Liver (tissue), 9 donors: ENCODE measurements around the gene PRSS12. TPM values are rescaled to one million over a fixed set of nuclear protein-coding genes. Genes with fewer than 3 reads are reported as not detected.

Source experiments
- DNase-seq: peaks from one replicate; pipeline ENCODE4 v3.0.0-alpha.2; 2017; ENCODE audit warnings: low spot score
- H3K27ac ChIP-seq, 2 donors: one replicate each; pipeline ENCODE4 v1.7.0; 2013; ENCODE audit warnings: inconsistent platforms in 2 of 2, low read length in 2 of 2, control low read depth in 1 of 2, low read depth in 1 of 2, mild to moderate bottlenecking in 1 of 2
- H3K27me3 ChIP-seq, 4 donors: one replicate each; pipeline versions ENCODE4 v1.6.1 to v1.7.0; 2013; ENCODE audit warnings: low read length in 3 of 4, inconsistent platforms in 1 of 4, mild to moderate bottlenecking in 1 of 4, moderate library complexity in 1 of 4; ENCODE audit not compliant: control insufficient read depth in 4 of 4, insufficient read depth in 4 of 4
- H3K36me3 ChIP-seq, 4 donors: one replicate each; pipeline versions ENCODE4 v1.6.1 to v1.7.0; 2013; ENCODE audit warnings: low read length in 3 of 4, mild to moderate bottlenecking in 3 of 4, low read depth in 1 of 4, moderate library complexity in 1 of 4; ENCODE audit not compliant: control insufficient read depth in 4 of 4, insufficient read depth in 3 of 4
- H3K4me1 ChIP-seq, 4 donors: one replicate each; pipeline versions ENCODE4 v1.6.1 to v1.7.0; 2013; ENCODE audit warnings: low read length in 3 of 4, mild to moderate bottlenecking in 3 of 4, moderate library complexity in 1 of 4; ENCODE audit not compliant: control insufficient read depth in 4 of 4, insufficient read depth in 4 of 4
- H3K4me3 ChIP-seq, 3 donors: one replicate each; pipeline versions ENCODE4 v1.6.1 to v1.7.0; 2013; ENCODE audit warnings: low read length in 3 of 3, control low read depth in 1 of 3, low read depth in 1 of 3, mild to moderate bottlenecking in 1 of 3
- H3K9ac ChIP-seq, 2 donors: one replicate each; pipeline ENCODE4 v1.7.0; 2013; ENCODE audit warnings: low read length in 2 of 2, mild to moderate bottlenecking in 2 of 2, moderate library complexity in 2 of 2, control low read depth in 1 of 2, low read depth in 1 of 2
- H3K9me3 ChIP-seq, 4 donors: one replicate each; pipeline versions ENCODE4 v1.6.1 to v1.7.0; 2013; ENCODE audit warnings: low read length in 3 of 4; ENCODE audit not compliant: control insufficient read depth in 4 of 4
- ATF3 ChIP-seq: IDR thresholded peaks from 2 replicates; pipeline ENCODE4 v1.6.1; 2016; ENCODE audit warnings: antibody characterized with exemption
- CTCF ChIP-seq: fragments of 150-350 bp; IDR thresholded peaks from 2 replicates; pipeline ENCODE4 v1.5.1; 2017; ENCODE audit warnings: improper control_type of control experiment, low read depth, low read length; ENCODE audit not compliant: missing input control
- EGR1 ChIP-seq, 2 donors: IDR thresholded peaks; 2 replicates each; pipeline ENCODE4 v1.6.1; 2016 to 2018; ENCODE audit warnings: antibody characterized with exemption in 2 of 2, low read depth in 2 of 2
- FOXA1 ChIP-seq: IDR thresholded peaks from 2 replicates; pipeline ENCODE4 v1.6.1; 2016; ENCODE audit warnings: antibody characterized with exemption
- FOXA2 ChIP-seq: IDR thresholded peaks from 2 replicates; pipeline ENCODE4 v1.6.1; 2016; ENCODE audit warnings: antibody characterized with exemption
- GABPA ChIP-seq, 2 donors: IDR thresholded peaks in 1 of 2; conservative IDR thresholded peaks in 1 of 2; 2 replicates each; pipeline ENCODE4 v1.6.1; 2016; ENCODE audit warnings: antibody characterized with exemption in 2 of 2, mild to moderate bottlenecking in 1 of 2, moderate library complexity in 1 of 2
- HNF4A ChIP-seq, 2 donors: conservative IDR thresholded peaks; 2 replicates each; pipeline ENCODE4 v1.6.1; 2016; ENCODE audit warnings: antibody characterized with exemption in 2 of 2, mild to moderate bottlenecking in 2 of 2
- HNF4G ChIP-seq: IDR thresholded peaks from 2 replicates; pipeline ENCODE4 v1.6.1; 2016; ENCODE audit warnings: antibody characterized with exemption
- NR2F2 ChIP-seq: IDR thresholded peaks from 2 replicates; pipeline ENCODE4 v1.6.1; 2016; ENCODE audit warnings: antibody characterized with exemption
- RAD21 ChIP-seq, 2 donors: IDR thresholded peaks; 2 replicates each; pipeline ENCODE4 v1.6.1; 2016; ENCODE audit warnings: antibody characterized with exemption in 2 of 2, mild to moderate bottlenecking in 2 of 2
- REST ChIP-seq: IDR thresholded peaks from 2 replicates; pipeline ENCODE4 v1.6.1; 2016; ENCODE audit warnings: antibody characterized with exemption, mild to moderate bottlenecking
- RXRA ChIP-seq, 2 donors: IDR thresholded peaks; 2 replicates each; pipeline ENCODE4 v1.6.1; 2017 to 2018; ENCODE audit warnings: antibody characterized with exemption in 2 of 2, mild to moderate bottlenecking in 1 of 2
- SP1 ChIP-seq: IDR thresholded peaks from 2 replicates; pipeline ENCODE4 v1.6.1; 2018; ENCODE audit warnings: antibody characterized with exemption, mild to moderate bottlenecking
- TAF1 ChIP-seq: conservative IDR thresholded peaks from 2 replicates; pipeline ENCODE4 v1.6.1; 2016; ENCODE audit warnings: antibody characterized with exemption, mild to moderate bottlenecking
- YY1 ChIP-seq: IDR thresholded peaks from 2 replicates; pipeline ENCODE4 v1.6.1; 2016; ENCODE audit warnings: antibody characterized with exemption, mild to moderate bottlenecking
- ZBTB33 ChIP-seq: IDR thresholded peaks from 2 replicates; pipeline ENCODE4 v1.6.1; 2016; ENCODE audit warnings: antibody characterized with exemption
- WGBS: extraction: QIAGEN DNeasy Blood & Tissue Kit; methylation state at CpG from one replicate; pipeline ENCODE4 v1.1.7; 2013; 5-methylcytosine and 5-hydroxymethylcytosine counted together
- polyA plus RNA-seq, 2 donors: library from polyadenylated mRNA; stranded (reverse) in 1 of 2; unstranded in 1 of 2; fragments of 200-250 nt in 1 of 2; fragments of >200 nt in 1 of 2; fragmentation: Nextera tagmentation in 1 of 2; extraction: Ambion mirVana in 1 of 2; gene quantifications; one replicate each; pipeline versions ENCODE4 v1.2.1 to v1.2.3, GENCODE V29; 2013 to 2015
- total RNA-seq, 2 donors: library from RNA; depleted of rRNA; stranded (reverse); fragments of >200 nt; gene quantifications; one replicate each; pipeline ENCODE4 v1.2.3, GENCODE V29; 2014
- TF ChIP-seq, protein P1 (sequence below): IDR thresholded peaks from 2 replicates; pipeline ENCODE4 v1.6.1; 2016; ENCODE audit warnings: antibody characterized with exemption
- donor health status: healthy.
- donor health status: healthy.
- donor health status: healthy.
- donor health status: healthy.
- donor health status: healthy.

Gene PRSS12
- total and polyA plus RNA-seq, 4 donors = 0.07 to 0.25 (median 0.10) TPM

DNA sequence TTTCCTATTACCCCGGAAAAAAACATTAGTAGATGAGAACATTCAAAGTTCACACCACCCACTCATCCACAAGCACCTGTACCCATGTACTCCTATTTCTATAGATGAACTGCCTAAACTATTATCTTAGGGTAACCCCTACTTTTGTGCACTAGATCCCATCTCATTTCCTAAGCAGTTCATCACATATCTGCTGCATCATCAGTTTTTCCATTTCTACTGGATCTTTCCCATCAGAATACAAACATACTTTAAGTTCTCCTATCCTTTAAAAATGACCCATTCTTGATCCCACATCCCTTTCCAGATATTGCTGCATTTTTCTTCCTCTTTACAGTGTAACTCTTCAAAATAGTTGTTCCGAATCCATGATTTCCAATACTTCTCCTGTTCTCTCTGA is 81.0 kb downstream of the PRSS12 start:
- 68% methylated on average over 2 of the region's 2 CpGs for WGBS
- peaks cover 2 to 17% (median 9%) of the 10 kb centered on the region in 4 donors for H3K4me1 ChIP-seq
- H3K9ac ChIP-seq = no peak overlapping the region
- TF ChIP-seq SP1 (no peak), HNF4G (no peak), FOXA2 (no peak), YY1 (no peak), NR2F2 (no peak), CTCF (no peak), FOXA1 (no peak), RAD21 (IDR thresholded peaks at IDR 0.05) (no peak), ATF3 (no peak), ZBTB33 (no peak)
- TF ChIP-seq, protein P1, sequence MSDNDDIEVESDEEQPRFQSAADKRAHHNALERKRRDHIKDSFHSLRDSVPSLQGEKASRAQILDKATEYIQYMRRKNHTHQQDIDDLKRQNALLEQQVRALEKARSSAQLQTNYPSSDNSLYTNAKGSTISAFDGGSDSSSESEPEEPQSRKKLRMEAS = no peak
- H3K27ac ChIP-seq = no peak overlapping the region
- no peaks in the 10 kb centered on the region for H3K27me3 ChIP-seq
- H3K9me3 ChIP-seq = no peaks in the 10 kb centered on the region
- DNase-seq = no peak
- H3K4me3 ChIP-seq = no peak overlapping the region
- no peaks in the 10 kb centered on the region for H3K36me3 ChIP-seq

DNA sequence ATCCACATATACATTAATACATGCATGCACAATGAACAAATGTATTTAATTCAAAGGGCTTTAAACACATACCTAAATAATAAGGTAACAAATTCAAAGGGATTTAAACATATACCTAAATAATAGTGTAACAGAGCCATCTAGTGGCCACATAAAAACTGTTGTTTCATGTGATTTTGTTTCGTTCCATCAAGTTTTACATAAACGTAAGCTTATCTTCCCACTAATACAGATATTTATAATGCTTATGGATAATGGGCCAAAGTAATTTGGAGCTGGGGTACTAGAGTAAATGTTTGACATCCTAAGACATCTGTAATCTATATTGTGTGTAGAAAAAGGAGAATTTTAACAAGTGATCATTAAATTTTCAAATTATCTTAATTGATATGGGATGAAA is 82.3 kb downstream of the PRSS12 start:
- Histone ChIP-seq H3K27me3 (no peaks in the 10 kb centered on the region), H3K27ac (no peak overlapping the region), H3K4me1 (peaks cover 0 to 4% (median 1%) of the 10 kb centered on the region in 4 donors), H3K36me3 (no peaks in the 10 kb centered on the region), H3K9ac (no peak overlapping the region), H3K9me3 (no peaks in the 10 kb centered on the region), H3K4me3 (no peak overlapping the region)
- TF ChIP-seq CTCF (peak; percentile 56), HNF4G (no peak), RAD21 (IDR thresholded peaks at IDR 0.05) (peak; percentile 81 to 82), TAF1 (no peak)
- 2% methylated on average over 2 of the region's 2 CpGs for WGBS
- DNase-seq = no peak

DNA sequence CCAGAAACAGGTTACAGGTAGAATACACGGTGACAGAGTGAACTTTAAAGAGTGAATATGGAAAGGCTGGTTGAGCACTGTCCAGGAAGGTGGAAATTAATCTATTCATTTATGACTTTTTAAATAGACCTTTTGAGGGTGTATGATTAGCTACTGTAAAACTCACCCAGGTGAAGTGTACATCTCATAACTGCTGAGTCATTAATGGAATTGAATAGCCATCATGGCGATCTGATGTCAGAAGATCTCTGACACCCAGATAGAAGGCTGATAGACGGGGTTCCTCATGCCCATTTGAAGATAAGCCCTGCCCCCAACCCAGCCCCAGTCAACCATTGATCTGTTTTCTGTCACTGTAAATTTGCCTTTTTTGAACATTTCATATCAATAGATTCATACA is 84.0 kb downstream of the PRSS12 start:
- DNase-seq = no peak
- TF ChIP-seq FOXA1 = no peak
- TF ChIP-seq EGR1 (IDR thresholded peaks at IDR 0.05; ENCODE audit: low read depth in 2 of 2) = no peak
- TF ChIP-seq YY1 = no peak
- TF ChIP-seq FOXA2 = no peak
- TF ChIP-seq GABPA (IDR thresholded peaks at IDR 0.05 in 1 of 2, conservative IDR thresholded peaks at IDR 0.05 in 1 of 2) = no peak
- TF ChIP-seq REST = no peak
- TF ChIP-seq RXRA (IDR thresholded peaks at IDR 0.05) = no peak
- no peak for TF ChIP-seq TAF1
- TF ChIP-seq RAD21 (IDR thresholded peaks at IDR 0.05) = no peak
- TF ChIP-seq ATF3 = no peak
- no peak for TF ChIP-seq NR2F2
- TF ChIP-seq SP1 = no peak
- TF ChIP-seq, protein P1 = no peak
- TF ChIP-seq HNF4A (conservative IDR thresholded peaks at IDR 0.05) = no peak

More for the DNA sequence above, 84.0 kb downstream of the PRSS12 start:
- 87% methylated on average over 3 of the region's 3 CpGs for WGBS
- H3K36me3 ChIP-seq = no peaks in the 10 kb centered on the region
- no peaks in the 10 kb centered on the region for H3K9me3 ChIP-seq
- no peak overlapping the region for H3K9ac ChIP-seq
- H3K4me3 ChIP-seq = no peak overlapping the region
- no peak overlapping the region for H3K27ac ChIP-seq
- H3K4me1 ChIP-seq = no peaks in the 10 kb centered on the region
- no peaks in the 10 kb centered on the region for H3K27me3 ChIP-seq
